Heart right ventricle (tissue), 16 donors: ENCODE measurements around the gene PIP5K1B. TPM values are rescaled to one million over a fixed set of nuclear protein-coding genes. Genes with fewer than 3 reads are reported as not detected.

Experiments
- ATAC-seq, 8 donors: fragments of 200-7000 bp; cut with Tn5 transposase; one replicate each; pipeline ENCODE4 v1.9.1; 2020; ENCODE audit warnings: mild to moderate bottlenecking in 8 of 8, moderate library complexity in 8 of 8, moderate number of reproducible peaks in 1 of 8
- DNase-seq, 2 donors: peaks; one replicate each; pipeline ENCODE4 v3.0.0-alpha.2; 2020
- H3K27ac ChIP-seq, 10 donors: fragments of 200-600 bp; sonication (generic) in 2 of 10; one replicate each; pipeline versions ENCODE4 v1.5.0 to v1.8.0; 2020 to 2022; ENCODE audit warnings: mild to moderate bottlenecking in 3 of 10
- H3K27me3 ChIP-seq, 7 donors: fragments of 200-600 bp; one replicate each; pipeline ENCODE4 v1.8.0; 2021 to 2022; ENCODE audit warnings: mild to moderate bottlenecking in 2 of 7
- H3K36me3 ChIP-seq, 9 donors: fragments of 200-600 bp; sonication (generic) in 1 of 9; one replicate each; pipeline versions ENCODE4 v1.5.0 to v1.8.0; 2020 to 2022; ENCODE audit warnings: mild to moderate bottlenecking in 2 of 9
- H3K4me1 ChIP-seq, 9 donors: fragments of 200-600 bp; sonication (generic) in 1 of 9; one replicate each; pipeline versions ENCODE4 v1.5.0 to v1.8.0; 2020 to 2022; ENCODE audit warnings: mild to moderate bottlenecking in 4 of 9
- H3K4me3 ChIP-seq, 10 donors: fragments of 200-600 bp; sonication (generic) in 2 of 10; one replicate each; pipeline versions ENCODE4 v1.5.0 to v1.8.0; 2020 to 2022; ENCODE audit warnings: mild to moderate bottlenecking in 7 of 10, moderate library complexity in 2 of 10
- H3K9me3 ChIP-seq, 11 donors: fragments of 200-600 bp in 10 of 11; sonication (generic) in 2 of 11; one replicate each; pipeline versions ENCODE4 v1.5.0 to v1.8.0; 2013 to 2022; ENCODE audit warnings: mild to moderate bottlenecking in 2 of 11, control low read depth in 1 of 11, moderate library complexity in 1 of 11
- WGBS, 2 donors: extraction: QIAGEN DNeasy Blood & Tissue Kit; methylation state at CpG; one replicate each; pipeline ENCODE4 v1.1.7; 2013; ENCODE audit warnings: inconsistent platforms in 1 of 2; 5-methylcytosine and 5-hydroxymethylcytosine counted together
- intact Hi-C, 10 donors: fragments of 100-400 bp; cut with DNase I; formaldehyde crosslinking; loops; one replicate each; pipeline versions ENCODE4 v1.11.1 to v1.14.2; 2022
- polyA plus RNA-seq, 2 donors: library from polyadenylated mRNA; stranded (reverse); fragments of 200-250 nt; gene quantifications; one replicate each; pipeline ENCODE4 v1.2.3, GENCODE V29; 2013
- total RNA-seq, 10 donors: library from RNA; stranded (reverse); fragmentation: NEBNext Ultra II Directional in 3 of 10; extraction: Animal tissue kit (Norgen Biotek cat#: 25700) in 3 of 10; gene quantifications; one replicate each; pipeline versions ENCODE4 v1.2.1 to v1.2.4, GENCODE V29; 2021 to 2023
- TF ChIP-seq, protein P1 (sequence below), 9 donors: fragments of 200-600 bp; sonication (generic) in 2 of 9; IDR thresholded peaks; one replicate each; pipeline versions ENCODE4 v1.5.0 to v1.8.0; 2021 to 2022; ENCODE audit warnings: antibody characterized with exemption in 9 of 9, mild to moderate bottlenecking in 5 of 9, moderate library complexity in 1 of 9
- donor health status: Arrhythmogenic right ventricular cardiomyopathy.
- donor health status: ischemic (EF 13 %, LVEDD 7.1; RV severe dilation, severe dysfunction).
- donor health status: healthy with polysubstance abuse.
- donor health status: DM: no; HTN: yes; CAD: no.
- donor health status: DM: no; HTN: no; CAD: no.
- donor health status: ischemic (EF 25% LVEDD 6.9; RV normal size, moderate dysfunction).
- donor health status: ischemic (EF 25% LVEDD 5.7; RV mildly dilated, moderate dysfunction).
- donor health status: healthy.
- donor health status: DM: yes; HTN: yes; CAD: no.
- donor health status: Ischemic cardiomyopathy.
- donor health status: ischemic (EF 35%, LVEDD 5.7; RV mildly dilated, moderate dysfunction).
- donor health status: nonischemic (EF 11% LVEDD 7.7; RV severe dilation, severe dysfunction).
- donor health status: DM: yes; HTN: yes; CAD: no.
- donor health status: PGD.
- donor health status: ischemic (EF 29% LVEDD 5.4; RV normal size, mild dysfunction).
- donor health status: nonischemic (EF 23%, LVEDD 6.1; RV moderate dilation, normal function).

The PIP5K1B gene
- total and polyA plus RNA-seq, 12 donors = 5.6 to 90.8 (median 48.1) TPM

DNA sequence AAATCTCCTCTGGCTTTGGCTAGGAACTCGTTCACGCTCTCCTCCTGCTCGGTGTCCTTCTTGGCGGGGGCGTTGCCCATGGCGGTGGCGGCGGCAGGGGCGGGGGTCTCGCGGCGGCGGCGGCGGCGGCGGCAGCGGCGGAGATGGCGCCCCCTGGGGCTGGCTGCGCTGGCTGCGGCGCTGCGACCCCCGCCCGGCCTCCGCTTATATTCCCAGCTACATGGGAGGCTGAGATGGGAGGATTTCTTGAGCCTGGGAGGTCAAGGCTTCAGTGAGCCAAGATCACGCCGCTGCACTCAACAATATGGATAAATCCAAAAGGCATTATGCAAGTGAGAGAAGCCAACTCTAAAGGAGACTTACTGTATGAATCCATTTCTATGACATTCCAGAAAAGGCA lies 309.0 kb downstream of the PIP5K1B start, which contains the start of gene PRKACG:
TSS of gene PRKACG (minus strand) at position 101 of the 400 bp plus-strand sequence. CDS start at position 80, 21 bp downstream.
- no peaks in the 10 kb centered on the region for H3K9me3 ChIP-seq
- no peak for ATAC-seq
- no peak within 1 kb of the TSS for H3K4me3 ChIP-seq
- H3K4me1 ChIP-seq = peaks cover 0 to 9% (median 0%) of the 10 kb centered on the region in 9 donors
- 95 to 97% methylated on average over 29 of the region's 29 CpGs for WGBS, 2 donors
- no peak within 1 kb of the TSS for H3K27ac ChIP-seq
- TF ChIP-seq, protein P1, sequence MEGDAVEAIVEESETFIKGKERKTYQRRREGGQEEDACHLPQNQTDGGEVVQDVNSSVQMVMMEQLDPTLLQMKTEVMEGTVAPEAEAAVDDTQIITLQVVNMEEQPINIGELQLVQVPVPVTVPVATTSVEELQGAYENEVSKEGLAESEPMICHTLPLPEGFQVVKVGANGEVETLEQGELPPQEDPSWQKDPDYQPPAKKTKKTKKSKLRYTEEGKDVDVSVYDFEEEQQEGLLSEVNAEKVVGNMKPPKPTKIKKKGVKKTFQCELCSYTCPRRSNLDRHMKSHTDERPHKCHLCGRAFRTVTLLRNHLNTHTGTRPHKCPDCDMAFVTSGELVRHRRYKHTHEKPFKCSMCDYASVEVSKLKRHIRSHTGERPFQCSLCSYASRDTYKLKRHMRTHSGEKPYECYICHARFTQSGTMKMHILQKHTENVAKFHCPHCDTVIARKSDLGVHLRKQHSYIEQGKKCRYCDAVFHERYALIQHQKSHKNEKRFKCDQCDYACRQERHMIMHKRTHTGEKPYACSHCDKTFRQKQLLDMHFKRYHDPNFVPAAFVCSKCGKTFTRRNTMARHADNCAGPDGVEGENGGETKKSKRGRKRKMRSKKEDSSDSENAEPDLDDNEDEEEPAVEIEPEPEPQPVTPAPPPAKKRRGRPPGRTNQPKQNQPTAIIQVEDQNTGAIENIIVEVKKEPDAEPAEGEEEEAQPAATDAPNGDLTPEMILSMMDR (IDR thresholded peaks at IDR 0.05) = no peak
- intact Hi-C loops = no loop called here
- no peak for DNase-seq
- H3K27me3 ChIP-seq = no peaks in the 10 kb centered on the region
- peaks cover 0 to 4% (median 0%) of the 10 kb centered on the region in 9 donors for H3K36me3 ChIP-seq

- intact Hi-C loops = no loop called here
- Histone ChIP-seq H3K27me3 (no peaks in the 10 kb centered on the region), H3K4me3 (no peak overlapping the region), H3K36me3 (no peaks in the 10 kb centered on the region), H3K27ac (no peak overlapping the region), H3K9me3 (no peaks in the 10 kb centered on the region), H3K4me1 (peaks cover 0 to 9% (median 0%) of the 10 kb centered on the region in 9 donors)
- ATAC-seq = no peak
- TF ChIP-seq, protein P1 (IDR thresholded peaks at IDR 0.05) = no peak
- DNase-seq = no peak
- WGBS, 2 donors = 65 to 77% methylated on average over 5 of the region's 5 CpGs
Observed at GRCh38 chr9:69016191-69017096, 311.4 kb downstream of the PIP5K1B start.

GRCh38 chr9:69018737-69019136 lies 313.7 kb downstream of the PIP5K1B start:
- intact Hi-C loops = no loop called here
- TF ChIP-seq, protein P1 (IDR thresholded peaks at IDR 0.05) = no peak

DNA sequence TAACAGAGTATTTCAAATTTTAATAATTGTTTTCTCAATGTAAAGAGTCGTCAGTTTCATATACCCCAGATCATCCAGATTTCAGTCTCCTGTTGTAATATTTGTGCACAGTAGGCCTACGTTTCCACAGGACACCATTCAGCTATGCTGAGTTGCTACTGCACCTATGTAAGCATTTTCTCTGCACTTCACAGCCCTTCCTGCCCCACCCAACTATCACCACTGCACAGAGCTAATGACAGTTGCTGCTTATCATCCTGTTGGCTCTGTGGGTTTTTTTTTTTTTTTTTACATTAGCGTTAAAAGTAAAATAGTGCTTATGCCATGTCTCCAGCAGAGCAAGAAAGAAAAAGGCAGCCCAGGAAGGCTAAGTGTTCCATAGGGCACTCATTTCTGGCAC lies 314.8 kb downstream of the PIP5K1B start:
- DNase-seq (no peak), ATAC-seq (no peak)
- H3K27me3 ChIP-seq = peaks cover 0 to 3% (median 0%) of the 10 kb centered on the region in 7 donors
- no peaks in the 10 kb centered on the region for H3K36me3 ChIP-seq
- TF ChIP-seq, protein P1 (IDR thresholded peaks at IDR 0.05) = no peak
- H3K4me1 ChIP-seq = peaks cover 0 to 9% (median 0%) of the 10 kb centered on the region in 9 donors
- intact Hi-C loops = loop anchor here in 1 of 10 donors (5.0 kb wide), 1 partner anchor 438 kb away; no protein-coding TSS in a partner anchor
- no peak overlapping the region for H3K4me3 ChIP-seq
- H3K9me3 ChIP-seq = no peaks in the 10 kb centered on the region
- 39 to 41% methylated on average over 3 of the region's 3 CpGs for WGBS, 2 donors
- H3K27ac ChIP-seq = no peak overlapping the region

More at GRCh38 chr9:69018737-69019136, 313.7 kb downstream of the PIP5K1B start:
- H3K9me3 ChIP-seq = no peaks in the 10 kb centered on the region
- H3K4me3 ChIP-seq = no peak overlapping the region
- H3K27ac ChIP-seq = no peak overlapping the region
- H3K4me1 ChIP-seq = peaks cover 0 to 9% (median 0%) of the 10 kb centered on the region in 9 donors
- ATAC-seq (no peak), DNase-seq (no peak)
- 72 to 75% methylated on average over 5 of the region's 5 CpGs for WGBS, 2 donors
- no peaks in the 10 kb centered on the region for H3K36me3 ChIP-seq
- H3K27me3 ChIP-seq = peaks cover 0 to 3% (median 0%) of the 10 kb centered on the region in 7 donors
